Transverse colon (tissue), 4 donors: ENCODE measurements around the gene PLA2G4B.

Experiments
- CTCF ChIP-seq, 5 experiments: fragments of 200-600 bp in 3 of 5; fragments of 450-650 bp in 2 of 5; sonication (generic) in 3 of 5; IDR thresholded peaks; 1 replicate in 2 of 5; 2 replicates in 3 of 5; pipeline ENCODE4 v1.5.1; 2016 to 2017; ENCODE audit warnings: antibody characterized with exemption in 5 of 5, inconsistent platforms in 3 of 5, mild to moderate bottlenecking in 2 of 5, moderate library complexity in 1 of 5
- POLR2A ChIP-seq: fragments of 450-650 bp; IDR thresholded peaks from one replicate; pipeline ENCODE4 v1.6.1; 2016; ENCODE audit warnings: antibody characterized with exemption, mild to moderate bottlenecking, moderate library complexity
- POLR2AphosphoS5 ChIP-seq, 3 donors: sonication (generic); formaldehyde crosslinking; IDR thresholded peaks; one replicate each; pipeline ENCODE4 v1.6.1; 2016; ENCODE audit warnings: antibody characterized with exemption in 3 of 3

- TF ChIP-seq CTCF (IDR thresholded peaks at IDR 0.05) (no peak), POLR2AphosphoS5 (IDR thresholded peaks at IDR 0.05) (no peak), POLR2A (no peak)
Measured at GRCh38 chr15:41856716-41857115, 18.1 kb downstream of the PLA2G4B start.
